T-helper 22 cell (primary cell): ENCODE measurements around the gene ZNF511.

Source experiments
- DNase-seq: peaks from one replicate; pipeline ENCODE4 v3.0.0-alpha.2; 2020; ENCODE audit warnings: low read depth

The ZNF511 gene

GRCh38 chr10:133353988-133354605 is 45.4 kb downstream of the ZNF511 start:
- DNase-seq, result no peak

DNA sequence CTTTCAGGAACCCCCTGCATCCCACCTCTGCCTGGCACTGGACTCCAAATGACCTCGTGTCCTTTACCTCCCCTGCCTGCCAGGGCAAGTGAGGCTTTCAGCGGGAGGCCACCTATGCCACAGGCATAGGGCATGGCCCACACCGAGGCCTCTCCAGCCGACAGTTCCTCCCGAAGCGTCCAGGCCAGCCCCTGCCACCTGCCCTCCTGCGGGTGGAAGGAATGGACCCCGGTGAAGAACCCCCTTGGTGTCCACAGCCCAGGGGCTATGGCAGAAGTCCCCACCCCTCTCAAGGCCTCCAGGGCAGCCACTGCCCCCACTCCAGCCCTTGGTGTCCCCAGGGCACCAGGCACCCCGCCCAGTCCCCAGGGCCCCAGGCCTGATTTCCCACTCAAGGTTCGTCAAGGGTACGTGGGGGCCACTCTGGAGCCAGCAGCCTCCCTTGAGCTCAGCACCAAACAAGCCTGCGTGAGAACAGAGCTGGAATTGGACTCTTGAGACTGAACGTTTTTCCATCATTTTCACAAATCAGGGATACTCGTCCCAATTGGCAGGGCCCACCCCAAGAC is 46.0 kb downstream of the ZNF511 start:
- DNase-seq, result no peak

GRCh38 chr10:133355266-133355665 is 46.6 kb downstream of the ZNF511 start:
- DNase-seq, result no peak

DNA sequence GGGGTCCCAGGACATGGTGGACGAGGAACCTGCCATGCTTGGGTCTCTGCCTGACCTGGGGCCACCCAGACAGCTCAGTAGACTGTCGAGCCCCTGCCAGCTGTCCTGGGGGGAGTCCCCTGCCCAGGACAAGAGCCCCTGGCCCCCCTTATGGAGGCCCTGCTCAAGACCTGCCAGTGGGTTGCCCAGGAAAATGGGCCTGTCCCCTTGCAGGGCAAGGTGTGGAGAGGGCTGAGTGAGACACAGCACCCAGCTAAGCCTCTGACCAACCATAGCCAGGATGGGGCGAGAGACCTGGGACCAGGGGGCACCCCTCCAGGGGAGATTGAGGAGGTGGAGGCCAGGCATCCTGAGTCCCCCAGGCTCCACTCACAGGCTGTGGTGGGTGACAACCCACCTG is 47.3 kb downstream of the ZNF511 start:
- no peak for DNase-seq

DNA sequence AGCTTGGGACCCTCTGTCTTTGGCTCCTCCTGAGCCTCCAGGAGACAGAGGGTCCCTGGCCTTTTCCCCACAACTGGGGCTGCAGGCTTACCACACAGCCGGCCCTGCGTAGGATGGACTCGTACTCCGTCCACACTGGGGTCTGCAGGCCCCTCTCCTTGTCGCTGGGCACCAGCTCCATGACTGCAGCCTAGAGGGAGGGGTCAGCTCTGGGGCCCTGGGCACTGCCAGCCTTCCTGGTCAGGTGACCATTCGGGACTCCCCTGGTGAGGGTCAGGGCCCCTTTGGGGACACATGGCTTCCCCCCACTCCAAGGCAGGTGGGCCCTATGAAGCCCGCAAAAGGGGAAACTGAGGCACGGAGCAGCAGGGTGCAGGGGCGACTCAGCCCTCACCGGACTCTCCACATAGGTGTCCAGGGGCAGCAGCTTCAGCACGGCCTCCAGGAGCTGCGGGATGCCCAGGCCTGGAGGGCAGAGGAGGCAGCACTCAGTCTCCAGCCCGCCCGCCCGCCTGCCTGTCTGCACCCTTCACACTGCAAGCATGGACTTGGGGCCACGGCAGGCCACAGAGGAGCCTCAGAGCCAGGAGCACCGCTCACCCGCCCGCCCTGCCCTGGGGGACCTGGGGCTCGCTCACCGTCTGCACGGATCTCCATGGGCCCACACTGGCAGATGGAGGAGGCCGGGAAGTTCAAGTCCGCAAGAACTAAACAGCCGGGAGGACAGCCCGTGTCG is 48.0 kb downstream of the ZNF511 start:
- DNase-seq, result no peak

DNA sequence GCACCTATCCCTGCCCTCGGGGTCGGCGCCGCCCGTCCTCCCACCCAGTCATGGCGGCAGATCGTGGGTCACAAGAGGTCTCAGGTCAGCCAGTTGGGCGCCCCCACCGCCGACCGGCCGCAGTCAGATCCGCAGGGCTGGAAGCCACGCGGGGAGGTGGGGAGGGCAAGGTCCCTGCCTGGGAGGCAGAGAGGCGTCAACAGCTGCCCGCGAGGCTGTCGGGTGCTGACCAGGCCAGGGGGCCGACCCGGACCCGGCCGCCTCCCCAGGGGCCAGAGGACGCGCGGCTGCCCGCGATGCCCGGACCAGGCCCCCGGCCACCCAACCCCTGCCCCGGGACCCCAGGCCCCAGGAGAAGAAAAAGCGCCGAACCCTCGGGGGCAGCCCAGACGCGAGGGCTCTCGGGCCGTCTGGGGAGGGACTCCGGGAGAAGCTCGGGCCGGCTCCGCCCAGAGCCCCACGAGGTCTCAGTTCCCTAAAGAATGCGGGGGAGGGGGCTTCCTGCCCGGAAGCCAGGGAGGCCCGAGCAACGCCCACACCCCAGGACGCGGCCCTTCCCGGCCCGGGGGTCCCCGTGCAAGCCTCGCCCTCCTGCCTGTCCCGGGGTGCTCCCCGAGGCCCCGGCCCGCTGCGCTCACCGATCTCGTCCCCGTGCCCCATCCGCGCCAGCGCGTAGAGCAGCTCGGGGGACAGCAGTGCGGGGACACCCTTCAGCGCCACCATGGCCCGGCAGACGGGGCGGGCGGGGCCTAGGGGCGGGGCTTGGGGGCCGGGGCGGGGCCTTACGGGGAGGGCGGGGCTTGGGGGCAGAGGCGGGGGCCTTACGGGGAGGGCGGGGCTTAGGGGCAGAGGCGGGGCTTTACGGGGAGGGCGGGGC is 48.8 kb downstream of the ZNF511 start, which contains the start of gene FUOM:
FUOM (minus strand) TSS at position 735 of the 877 bp plus-strand sequence; CDS start at position 723, 12 bp downstream.
- DNase-seq, result peak; percentile 62

GRCh38 chr10:133358162-133358924 is 49.6 kb downstream of the ZNF511 start:
- DNase-seq, result no peak

- DNase-seq, result no peak
These were observed 50.2 kb downstream of the ZNF511 start for GRCh38 chr10:133358925-133359310.

DNA sequence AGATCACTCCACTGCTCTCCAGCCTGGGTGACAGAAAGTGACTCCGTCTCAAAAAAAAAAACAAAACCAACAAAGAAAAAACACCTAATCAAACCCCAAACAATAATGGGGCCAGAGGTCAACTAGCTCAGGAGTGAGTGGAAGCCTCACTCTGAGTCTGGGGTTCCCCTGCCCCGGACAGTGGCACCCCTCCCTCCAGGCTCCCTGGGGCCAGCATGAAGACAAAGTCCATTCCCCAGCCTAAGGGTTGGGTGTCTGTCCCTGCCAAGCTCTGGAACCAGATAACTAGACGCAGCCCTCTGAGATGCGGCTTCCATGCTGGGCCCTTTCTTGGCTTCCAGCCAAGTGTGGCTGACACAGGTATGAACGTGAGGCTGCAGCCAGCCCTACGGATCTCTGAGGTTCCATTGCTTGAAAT is 50.8 kb downstream of the ZNF511 start:
- no peak for DNase-seq

GRCh38 chr10:133359972-133360610 is 51.4 kb downstream of the ZNF511 start:
- no peak for DNase-seq

- DNase-seq, result no peak
These were observed 52.5 kb downstream of the ZNF511 start for GRCh38 chr10:133361227-133361626.

- DNase-seq, result no peak
These were observed 53.2 kb downstream of the ZNF511 start for GRCh38 chr10:133361773-133362441.
